HCT116 (cell line): ENCODE results near the gene PCSK6. TPM values are rescaled to one million over a fixed set of nuclear protein-coding genes. Genes with fewer than 3 reads are reported as not detected.

Experiments
- ATAC-seq: fragments of 200-7000 bp; cut with Tn5 transposase; 2 replicates; pipeline ENCODE4 v1.9.1; 2020; ENCODE audit warnings: mild to moderate bottlenecking, moderate library complexity
- BruUV-seq: library from RNA; stranded (reverse); fragments of 400-500 nt; replicated peaks from 2 replicates; lab custom pipeline; 2021; lab: Mats Ljungman, UMichigan
- CTCF ChIA-PET: fragments of 300-600 bp; sonication (Branson Sonifier 250); formaldehyde crosslinking; loops from one replicate; lab custom pipeline; 2021; ENCODE audit warnings: antibody characterized with exemption; lab: Charles Lee
- POLR2A ChIA-PET: fragments of 300-600, 350-600 bp; sonication (Branson Sonifier 250); formaldehyde crosslinking; loops from one replicate; lab custom pipeline; 2021; ENCODE audit warnings: antibody characterized with exemption; lab: Charles Lee
- RAD21 ChIA-PET, 2 experiments: fragments of 300-600 bp; sonication (Branson Sonifier 250); formaldehyde crosslinking; loops; one replicate each; lab custom pipeline; 2023; ENCODE audit warnings: low total read pairs in 2 of 2; ENCODE audit not compliant: uncharacterized antibody in 2 of 2, unreplicated experiment in 2 of 2, low non-redundant PET in 1 of 2; lab: Charles Lee
- DNase-seq: peaks from one replicate; pipeline ENCODE4 v3.0.0-alpha.2; 2010; ENCODE audit warnings: low read depth, low spot score
- H2AFZ ChIP-seq: fragments of 200-600 bp; shearing (Covaris generic), sonication (generic); 2 replicates; pipeline ENCODE4 v1.6.1; 2017; ENCODE audit warnings: low read depth, mixed run types, mixed read lengths, antibody characterized with exemption, low read length; ENCODE audit not compliant: poor library complexity, severe bottlenecking
- H3K27ac ChIP-seq: 2 replicates; pipeline ENCODE4 v1.5.1; 2012; ENCODE audit warnings: low read depth, low read length
- H3K27me3 ChIP-seq: fragments of 200-600 bp; sonication (generic); 2 replicates; pipeline ENCODE4 v1.6.1; 2016; ENCODE audit warnings: mixed run types, low read length, mixed read lengths; ENCODE audit not compliant: insufficient read depth
- H3K36me3 ChIP-seq, 2 experiments: fragments of 200-500 bp in 1 of 2; fragments of 200-600 bp in 1 of 2; sonication (Bioruptor generic) in 1 of 2; sonication (generic) in 1 of 2; 2 replicates each; pipeline versions ENCODE4 v1.5.1 to v1.6.1; 2014 to 2016; ENCODE audit warnings: low read length in 2 of 2, inconsistent platforms in 1 of 2, mixed read lengths in 1 of 2, mixed run types in 1 of 2; ENCODE audit not compliant: insufficient read depth in 2 of 2, control insufficient read depth in 1 of 2
- H3K4me1 ChIP-seq, 2 experiments: fragments of 200-600 bp in 1 of 2; sonication (generic) in 1 of 2; 2 replicates each; pipeline versions ENCODE4 v1.5.1 to v1.6.1; 2012 to 2017; ENCODE audit warnings: low read length in 2 of 2, inconsistent platforms in 1 of 2, mild to moderate bottlenecking in 1 of 2, mixed read lengths in 1 of 2, mixed run types in 1 of 2, moderate library complexity in 1 of 2; ENCODE audit not compliant: insufficient read depth in 2 of 2, control insufficient read depth in 1 of 2
- H3K4me2 ChIP-seq: fragments of 200-600 bp; sonication (generic); 2 replicates; pipeline ENCODE4 v1.6.1; 2017; ENCODE audit warnings: mixed run types, low read length, mixed read lengths
- H3K4me3 ChIP-seq, 2 experiments: fragments of 200-600 bp in 1 of 2; sonication (generic) in 1 of 2; replicated peaks in 1 of 2; 2 replicates each; pipeline ENCODE4 v1.5.1; 2011 to 2016; ENCODE audit warnings: low read length in 2 of 2, control low read depth in 1 of 2, low read depth in 1 of 2, mild to moderate bottlenecking in 1 of 2, mixed read lengths in 1 of 2, mixed run types in 1 of 2
- H3K79me2 ChIP-seq: fragments of 200-600 bp; sonication (generic); 2 replicates; pipeline ENCODE4 v1.6.1; 2017; ENCODE audit warnings: mild to moderate bottlenecking, mixed run types, low read length, moderate library complexity, mixed read lengths; ENCODE audit not compliant: insufficient read depth
- H3K9ac ChIP-seq: fragments of 200-600 bp; sonication (generic); 2 replicates; pipeline ENCODE4 v1.6.1; 2016; ENCODE audit warnings: low read length, mixed read lengths
- H3K9me2 ChIP-seq: fragments of 200-600 bp; sonication (generic), shearing (Covaris generic); 2 replicates; pipeline ENCODE4 v1.6.1; 2017; ENCODE audit warnings: mixed run types, mild to moderate bottlenecking, moderate library complexity; ENCODE audit not compliant: insufficient read depth
- H3K9me3 ChIP-seq, 2 experiments: fragments of 200-500 bp in 1 of 2; fragments of 200-600 bp in 1 of 2; sonication (Bioruptor generic) in 1 of 2; sonication (generic) in 1 of 2; 2 replicates each; pipeline ENCODE4 v1.6.1; 2014 to 2017; ENCODE audit warnings: low read length in 2 of 2, mixed read lengths in 2 of 2, inconsistent platforms in 1 of 2, low read depth in 1 of 2, mild to moderate bottlenecking in 1 of 2, mixed run types in 1 of 2, moderate library complexity in 1 of 2; ENCODE audit not compliant: control insufficient read depth in 1 of 2, insufficient read depth in 1 of 2
- H4K20me1 ChIP-seq: fragments of 200-600 bp; sonication (generic), shearing (Covaris generic); 2 replicates; pipeline ENCODE4 v1.6.1; 2017; ENCODE audit warnings: mixed run types, mild to moderate bottlenecking, moderate library complexity; ENCODE audit not compliant: insufficient read depth
- ATF3 ChIP-seq: IDR thresholded peaks from 2 replicates; pipeline ENCODE4 v1.6.1; 2012
- CBX3 ChIP-seq: IDR thresholded peaks from 2 replicates; pipeline ENCODE4 v1.6.1; 2012; ENCODE audit warnings: low read depth
- CTCF ChIP-seq, 3 experiments: fragments of 200-600 bp in 1 of 3; sonication (generic) in 1 of 3; IDR thresholded peaks in 2 of 3; conservative IDR thresholded peaks in 1 of 3; 2 replicates each; pipeline ENCODE4 v1.5.1; 2012 to 2017; ENCODE audit warnings: low read depth in 2 of 3, low read length in 2 of 3, antibody characterized with exemption in 1 of 3, borderline replicate concordance in 1 of 3, control low read depth in 1 of 3, mild to moderate bottlenecking in 1 of 3, mixed read lengths in 1 of 3, mixed run types in 1 of 3, moderate library complexity in 1 of 3; ENCODE audit not compliant: insufficient read depth in 1 of 3
- ELF1 ChIP-seq: IDR thresholded peaks from 2 replicates; pipeline ENCODE4 v1.6.1; 2012; ENCODE audit warnings: low read depth, borderline replicate concordance
- EZH2phosphoT487 ChIP-seq: fragments of 200-600 bp; IDR thresholded peaks from 2 replicates; pipeline ENCODE4 v1.6.1; 2018; ENCODE audit warnings: antibody characterized with exemption, borderline replicate concordance
- FOSL1 ChIP-seq: IDR thresholded peaks from 2 replicates; pipeline ENCODE4 v1.6.1; 2012; ENCODE audit warnings: low read depth
- JUND ChIP-seq: IDR thresholded peaks from 2 replicates; pipeline ENCODE4 v1.6.1; 2012
- POLR2AphosphoS5 ChIP-seq: IDR thresholded peaks from 2 replicates; pipeline ENCODE4 v1.6.1; 2011; ENCODE audit warnings: mild to moderate bottlenecking, low read depth, low read length, moderate library complexity
- RAD21 ChIP-seq: IDR thresholded peaks from 2 replicates; pipeline ENCODE4 v1.6.1; 2012; ENCODE audit warnings: low read depth, mild to moderate bottlenecking
- REST ChIP-seq: IDR thresholded peaks from 2 replicates; pipeline ENCODE4 v1.6.1; 2012; ENCODE audit warnings: low read depth
- SIN3A ChIP-seq: IDR thresholded peaks from 2 replicates; pipeline ENCODE4 v1.6.1; 2012; ENCODE audit warnings: low read depth
- SRF ChIP-seq: IDR thresholded peaks from 2 replicates; pipeline ENCODE4 v1.6.1; 2012; ENCODE audit warnings: low read depth
- ZBTB33 ChIP-seq: IDR thresholded peaks from 2 replicates; pipeline ENCODE4 v1.6.1; 2011; ENCODE audit warnings: mild to moderate bottlenecking, low read length, moderate library complexity; ENCODE audit not compliant: insufficient replicate concordance; ENCODE audit errors: extremely low read depth
- ZFX ChIP-seq: fragments of 450-650 bp; IDR thresholded peaks from 2 replicates; pipeline ENCODE4 v1.6.1; 2017
- intact Hi-C: fragments of 100-400 bp; cut with micrococcal nuclease; formaldehyde crosslinking; loops from 2 replicates; pipeline ENCODE4 v1.10.0; 2022
- total RNA-seq: library from RNA; stranded (reverse); gene quantifications from one replicate; pipeline ENCODE4 v1.2.1, GENCODE V29; 2021; ENCODE audit not compliant: unreplicated experiment

Gene PCSK6
- total RNA-seq, 1 experiment from 2014 or later, result 13.5 TPM

GRCh38 chr15:101431748-101432147, 57.8 kb downstream of the PCSK6 start:
- no peak overlapping the region for H3K9ac ChIP-seq
- H3K9me2 ChIP-seq, result no peaks in the 10 kb centered on the region
- no peak for ATAC-seq
- TF ChIP-seq JUND (no peak), ZBTB33 (no peak), RAD21 (no peak), ELF1 (no peak)
- TF ChIP-seq, all 23 proteins: peak for 0
- POLR2A ChIA-PET, result no interaction called here
- intact Hi-C loops, result no loop called here
- CTCF ChIA-PET, result no interaction called here
- H3K27me3 ChIP-seq, result no peaks in the 10 kb centered on the region
- no peak overlapping the region for H2AFZ ChIP-seq
- no peaks in the 10 kb centered on the region for H3K9me3 ChIP-seq
- H3K4me3 ChIP-seq, result no peak overlapping the region
- no peak overlapping the region for H3K4me2 ChIP-seq
- no peaks in the 10 kb centered on the region for H3K4me1 ChIP-seq
- H3K79me2 ChIP-seq, result no peaks in the 10 kb centered on the region
- no peaks in the 10 kb centered on the region for H4K20me1 ChIP-seq
- no TSS peak for BruUV-seq
- DNase-seq, result no peak
- RAD21 ChIA-PET, result no interaction called here
- no peak overlapping the region for H3K27ac ChIP-seq
- no peaks in the 10 kb centered on the region for H3K36me3 ChIP-seq

GRCh38 chr15:101431301-101431700, 58.2 kb downstream of the PCSK6 start:
- CTCF ChIA-PET, result no interaction called here
- RAD21 ChIA-PET, result no interaction called here
- H3K4me3 ChIP-seq, result no peak overlapping the region
- no peak overlapping the region for H3K27ac ChIP-seq
- H3K9me3 ChIP-seq, result no peaks in the 10 kb centered on the region
- no peaks in the 10 kb centered on the region for H3K79me2 ChIP-seq
- H3K9me2 ChIP-seq, result no peaks in the 10 kb centered on the region
- no peaks in the 10 kb centered on the region for H3K4me1 ChIP-seq
- no TSS peak for BruUV-seq
- no peaks in the 10 kb centered on the region for H3K36me3 ChIP-seq
- H4K20me1 ChIP-seq, result no peaks in the 10 kb centered on the region
- no peak overlapping the region for H3K9ac ChIP-seq
- intact Hi-C loops, result no loop called here
- no peak overlapping the region for H2AFZ ChIP-seq
- H3K4me2 ChIP-seq, result no peak overlapping the region
- ATAC-seq (no peak), DNase-seq (no peak)
- no peaks in the 10 kb centered on the region for H3K27me3 ChIP-seq
- POLR2A ChIA-PET, result no interaction called here
- no peak for TF ChIP-seq POLR2AphosphoS5
- no peak for TF ChIP-seq CBX3
- TF ChIP-seq EZH2phosphoT487, result no peak
- TF ChIP-seq SRF, result no peak
- TF ChIP-seq FOSL1, result no peak
- no peak for TF ChIP-seq REST
- TF ChIP-seq ATF3, result no peak
- TF ChIP-seq ZFX, result no peak
- TF ChIP-seq SIN3A, result no peak
- TF ChIP-seq RAD21, result no peak
- no peak for TF ChIP-seq JUND
- no peak for TF ChIP-seq CTCF (IDR thresholded peaks at IDR 0.05 in 2 of 3, conservative IDR thresholded peaks at IDR 0.05 in 1 of 3; ENCODE audit: borderline replicate concordance in 1 of 3, insufficient read depth in 1 of 3, low read depth in 2 of 3, low read length in 2 of 3)
